Measurements from ENCODE around the gene AIPL1. TPM values are rescaled to one million over a fixed set of nuclear protein-coding genes. Genes with fewer than 3 reads are reported as not detected.
A peak's percentile ranks its signal among the peaks of the same experiment; 100 is the strongest.

Gene AIPL1
- total and polyA plus RNA-seq, 2 of the 13 experiments (the other 11 are each of a cell fraction or from before 2014, with no cell fraction given) = not detected

DNA sequence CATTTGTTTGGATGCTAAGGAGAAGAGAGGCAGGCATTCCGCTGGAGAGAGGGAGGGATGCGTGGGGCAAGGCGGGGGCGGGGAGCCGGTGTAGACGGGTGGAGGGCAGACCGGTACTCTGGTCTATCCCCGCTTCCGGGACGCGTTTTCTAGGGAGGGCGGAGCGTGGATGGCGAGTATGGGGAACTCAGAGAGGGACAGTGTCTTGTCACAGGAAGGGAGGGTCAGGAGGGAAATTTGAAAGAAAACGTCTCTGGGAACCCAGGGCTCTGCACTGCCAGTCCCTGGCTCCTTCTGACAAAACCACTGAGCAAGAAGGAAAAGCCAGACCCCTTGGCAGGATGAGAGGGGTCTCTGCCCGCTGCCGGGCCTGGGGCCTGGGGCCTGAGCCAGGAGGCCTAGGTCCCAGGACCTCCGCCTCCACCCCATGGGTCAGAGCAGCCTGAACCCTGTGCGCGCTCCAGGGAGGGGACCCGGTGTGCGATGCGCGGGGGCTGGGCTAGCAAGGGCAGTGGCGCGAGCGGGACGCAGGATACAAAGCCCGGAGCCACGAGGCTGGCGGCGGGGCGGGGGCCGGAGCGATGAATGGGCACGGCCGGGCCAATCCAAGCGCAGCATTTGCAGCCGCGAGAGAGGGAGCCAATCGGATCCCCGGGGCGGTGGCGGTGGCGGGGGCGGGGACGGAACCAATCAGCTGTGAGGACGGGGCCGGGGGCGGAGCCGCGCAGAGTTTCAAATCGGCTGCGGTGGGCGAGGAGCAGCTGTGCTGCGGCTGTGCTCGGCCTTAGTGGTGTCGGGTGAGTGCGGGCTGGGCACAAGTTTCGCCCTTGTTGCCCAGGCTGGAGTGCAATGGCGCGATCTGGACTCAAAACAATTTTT is 9.0 kb upstream of the AIPL1 start, which contains the start of gene PIMREG (continued):
- TF ChIP-seq ZNF564 (CRISPR knock-in tag; IDR thresholded peaks at IDR 0.05) (0 out of 2 replicates have a peak, but pooled peaks have one; percentile 48), ZNF234 (CRISPR knock-in tag; conservative IDR thresholded peaks at IDR 0.05) (no peak; the same call in 1 of the 2 replicates), RFXANK (CRISPR knock-in tag; IDR thresholded peaks at IDR 0.05) (no peak), ZNF510 (CRISPR knock-in tag; IDR thresholded peaks at IDR 0.05; ENCODE audit: low read depth) (0 out of 2 replicates have a peak, but pooled peaks have one; percentile 84), MBNL3 (CRISPR knock-in tag; conservative IDR thresholded peaks at IDR 0.05) (no peak), SMAD9 (CRISPR knock-in tag; IDR thresholded peaks at IDR 0.05) (peak; percentile 80; the same call in 1 of the 2 replicates), ZKSCAN8 (CRISPR knock-in tag; IDR thresholded peaks at IDR 0.05; ENCODE audit: borderline replicate concordance) (no peak), BCL6 (CRISPR knock-in tag; IDR thresholded peaks at IDR 0.05) (0 out of 2 replicates have a peak, but pooled peaks have one; percentile 16), ATRX (CRISPR knock-in tag; IDR thresholded peaks at IDR 0.05; ENCODE audit: borderline replicate concordance) (no peak), CHD2 (IDR thresholded peaks at IDR 0.05; ENCODE audit: low read depth, low read length) (peak; percentile 34; the same call in 1 of the 2 replicates), ZNF550 (CRISPR knock-in tag; IDR thresholded peaks at IDR 0.05; ENCODE audit: borderline replicate concordance) (no peak), CENPT (CRISPR knock-in tag; IDR thresholded peaks at IDR 0.05; ENCODE audit: low read depth) (no peak), ZNF816 (CRISPR knock-in tag; IDR thresholded peaks at IDR 0.05; ENCODE audit: borderline replicate concordance) (no peak), FOXK2 (IDR thresholded peaks at IDR 0.05) (no peak), SP1 (IDR thresholded peaks at IDR 0.05) (no peak), SP1 (CRISPR knock-in tag; IDR thresholded peaks at IDR 0.05) (peak; percentile 43), ZNF235 (CRISPR knock-in tag; IDR thresholded peaks at IDR 0.05; ENCODE audit: borderline replicate concordance) (peak; percentile 34; the same call in 1 of the 2 replicates), CHD4 (IDR thresholded peaks at IDR 0.05; ENCODE audit: borderline replicate concordance, low read length) (no peak), ZNF225 (CRISPR knock-in tag; IDR thresholded peaks at IDR 0.05) (no peak), ZNF598 (CRISPR knock-in tag; IDR thresholded peaks at IDR 0.05; ENCODE audit: borderline replicate concordance) (peak; percentile 50; the same call in 1 of the 2 replicates), ZNF329 (CRISPR knock-in tag; IDR thresholded peaks at IDR 0.05; ENCODE audit: low read depth) (no peak), ZNF530 (CRISPR knock-in tag; IDR thresholded peaks at IDR 0.05; ENCODE audit: low read depth) (no peak), THYN1 (CRISPR knock-in tag; IDR thresholded peaks at IDR 0.05; ENCODE audit: borderline replicate concordance, low read depth) (0 out of 2 replicates have a peak, but pooled peaks have one; percentile 32), KLF6 (CRISPR knock-in tag; IDR thresholded peaks at IDR 0.05) (no peak), DPF2 (CRISPR knock-in tag; IDR thresholded peaks at IDR 0.05; ENCODE audit: borderline replicate concordance, low read depth) (no peak), NFRKB (IDR thresholded peaks at IDR 0.05) (no peak), ZNF552 (CRISPR knock-in tag; IDR thresholded peaks at IDR 0.05; ENCODE audit: borderline replicate concordance) (0 out of 2 replicates have a peak, but pooled peaks have one; percentile 63), CBX5 (CRISPR knock-in tag; IDR thresholded peaks at IDR 0.05; ENCODE audit: borderline replicate concordance) (no peak), MBD4 (IDR thresholded peaks at IDR 0.05; ENCODE audit: borderline replicate concordance, low read length) (no peak), KLF15 (CRISPR knock-in tag; IDR thresholded peaks at IDR 0.05; ENCODE audit: borderline replicate concordance) (no peak), ZNF792 (CRISPR knock-in tag; IDR thresholded peaks at IDR 0.05) (0 out of 2 replicates have a peak, but pooled peaks have one; percentile 18), MIXL1 (CRISPR knock-in tag; IDR thresholded peaks at IDR 0.05) (no peak), MED1 (CRISPR knock-in tag; IDR thresholded peaks at IDR 0.05) (peak; percentile 64; the same call in 1 of the 2 replicates)
- TF ChIP-seq, protein P1, sequence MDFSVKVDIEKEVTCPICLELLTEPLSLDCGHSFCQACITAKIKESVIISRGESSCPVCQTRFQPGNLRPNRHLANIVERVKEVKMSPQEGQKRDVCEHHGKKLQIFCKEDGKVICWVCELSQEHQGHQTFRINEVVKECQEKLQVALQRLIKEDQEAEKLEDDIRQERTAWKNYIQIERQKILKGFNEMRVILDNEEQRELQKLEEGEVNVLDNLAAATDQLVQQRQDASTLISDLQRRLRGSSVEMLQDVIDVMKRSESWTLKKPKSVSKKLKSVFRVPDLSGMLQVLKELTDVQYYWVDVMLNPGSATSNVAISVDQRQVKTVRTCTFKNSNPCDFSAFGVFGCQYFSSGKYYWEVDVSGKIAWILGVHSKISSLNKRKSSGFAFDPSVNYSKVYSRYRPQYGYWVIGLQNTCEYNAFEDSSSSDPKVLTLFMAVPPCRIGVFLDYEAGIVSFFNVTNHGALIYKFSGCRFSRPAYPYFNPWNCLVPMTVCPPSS (IDR thresholded peaks at IDR 0.05) = no peak
